Loucy (cell line): ENCODE data around the gene NCOR2.

Experiments used
- EZH2phosphoT487 ChIP-seq: fragments of 200-600 bp; IDR thresholded peaks from 2 replicates; pipeline ENCODE4 v1.6.1; 2018; ENCODE audit warnings: antibody characterized with exemption, mild to moderate bottlenecking, moderate library complexity, borderline replicate concordance
- TF ChIP-seq, protein P1 (sequence below): fragments of 200-600 bp; sonication (generic); conservative IDR thresholded peaks from 2 replicates; pipeline ENCODE4 v1.5.1; 2014; ENCODE audit warnings: mild to moderate bottlenecking, antibody characterized with exemption, low read length

DNA sequence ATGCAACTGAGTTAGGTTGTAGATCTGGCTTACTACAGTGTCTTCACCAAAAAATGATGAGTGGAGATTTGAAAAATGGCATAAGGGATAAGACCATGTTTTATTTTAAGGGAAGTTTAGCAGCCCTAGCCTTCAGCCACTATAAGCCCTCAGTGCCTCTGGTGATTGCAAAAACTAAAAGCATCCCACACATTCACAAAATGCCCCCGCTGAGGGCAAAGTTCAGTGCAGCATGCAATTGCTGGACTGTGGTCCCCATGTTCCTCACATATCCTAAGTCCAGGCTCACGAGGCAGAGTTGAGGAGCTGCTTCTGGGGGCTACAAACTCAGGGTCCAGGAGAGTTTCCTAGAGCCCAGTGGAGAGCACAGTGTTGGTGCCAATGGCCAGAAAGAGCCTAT is 29.6 kb upstream of the NCOR2 start:
- TF ChIP-seq, protein P1, sequence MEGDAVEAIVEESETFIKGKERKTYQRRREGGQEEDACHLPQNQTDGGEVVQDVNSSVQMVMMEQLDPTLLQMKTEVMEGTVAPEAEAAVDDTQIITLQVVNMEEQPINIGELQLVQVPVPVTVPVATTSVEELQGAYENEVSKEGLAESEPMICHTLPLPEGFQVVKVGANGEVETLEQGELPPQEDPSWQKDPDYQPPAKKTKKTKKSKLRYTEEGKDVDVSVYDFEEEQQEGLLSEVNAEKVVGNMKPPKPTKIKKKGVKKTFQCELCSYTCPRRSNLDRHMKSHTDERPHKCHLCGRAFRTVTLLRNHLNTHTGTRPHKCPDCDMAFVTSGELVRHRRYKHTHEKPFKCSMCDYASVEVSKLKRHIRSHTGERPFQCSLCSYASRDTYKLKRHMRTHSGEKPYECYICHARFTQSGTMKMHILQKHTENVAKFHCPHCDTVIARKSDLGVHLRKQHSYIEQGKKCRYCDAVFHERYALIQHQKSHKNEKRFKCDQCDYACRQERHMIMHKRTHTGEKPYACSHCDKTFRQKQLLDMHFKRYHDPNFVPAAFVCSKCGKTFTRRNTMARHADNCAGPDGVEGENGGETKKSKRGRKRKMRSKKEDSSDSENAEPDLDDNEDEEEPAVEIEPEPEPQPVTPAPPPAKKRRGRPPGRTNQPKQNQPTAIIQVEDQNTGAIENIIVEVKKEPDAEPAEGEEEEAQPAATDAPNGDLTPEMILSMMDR, result no peak
- no peak for TF ChIP-seq EZH2phosphoT487
